K562 (cell line): ENCODE measurements around the gene NRARP. TPM values are rescaled to one million over a fixed set of nuclear protein-coding genes. Genes with fewer than 3 reads are reported as not detected.

Source experiments
- E2F1 ChIP-seq: sonication (generic); formaldehyde crosslinking; IDR thresholded peaks from 2 replicates; pipeline ENCODE4 v1.8.1; 2023; ENCODE audit warnings: mild to moderate bottlenecking, missing genetic modification reagents, moderate library complexity
- E2F5 ChIP-seq: sonication (generic); formaldehyde crosslinking; IDR thresholded peaks from 2 replicates; pipeline ENCODE4 v1.8.0; 2022; ENCODE audit warnings: mild to moderate bottlenecking, missing genetic modification reagents
- GABPA ChIP-seq: fragments of 200-800 bp; sonication (Bioruptor generic); conservative IDR thresholded peaks from 2 replicates; pipeline ENCODE4 v1.6.1; 2016; ENCODE audit warnings: low read depth, missing genetic modification characterization, missing compliant biosample characterization
- RBM15 ChIP-seq: fragments of 200-400 bp; formaldehyde crosslinking; IDR thresholded peaks from 2 replicates; pipeline ENCODE4 v1.6.1; 2018; ENCODE audit warnings: mild to moderate bottlenecking, low read length, moderate library complexity; ENCODE audit not compliant: insufficient read depth
- SRSF9 ChIP-seq: fragments of 200-400 bp; formaldehyde crosslinking; IDR thresholded peaks from 2 replicates; pipeline ENCODE4 v1.6.1; 2017; ENCODE audit warnings: low read depth, low read length, borderline replicate concordance
- THRB ChIP-seq: fragments of 450-650 bp; formaldehyde crosslinking; conservative IDR thresholded peaks from 2 replicates; pipeline ENCODE4 v1.4.0; 2022; ENCODE audit warnings: mild to moderate bottlenecking, missing genetic modification characterization
- ZBTB43 ChIP-seq: sonication (generic); formaldehyde crosslinking; IDR thresholded peaks from 2 replicates; pipeline ENCODE4 v1.8.0; 2023; ENCODE audit warnings: mild to moderate bottlenecking, missing genetic modification reagents
- ZBTB7A ChIP-seq: IDR thresholded peaks from 2 replicates; pipeline ENCODE4 v1.6.1; 2011; ENCODE audit warnings: low read depth, mild to moderate bottlenecking, low read length, moderate library complexity, borderline replicate concordance; ENCODE audit not compliant: control insufficient read depth
- ZNF384 ChIP-seq: IDR thresholded peaks from 2 replicates; pipeline ENCODE4 v1.6.1; 2012; ENCODE audit warnings: low read depth, low read length, improper control_type of control experiment
- ZNF507 ChIP-seq: conservative IDR thresholded peaks from 2 replicates; pipeline ENCODE4 v1.6.1; 2017; ENCODE audit warnings: missing genetic modification characterization, missing compliant biosample characterization
- polyA plus RNA-seq, 8 experiments: library from polyadenylated mRNA; depleted of rRNA in 4 of 8; stranded (reverse) in 5 of 8; unstranded in 3 of 8; fragments of >200 nt; fragmentation: Nextera tagmentation in 2 of 8; fragmentation: Illumina TruSeq in 1 of 8; extraction: Ambion mirVana in 2 of 8; extraction: Trizol in 1 of 8; gene quantifications; 2 replicates each; pipeline versions ENCODE4 v1.2.1 to v1.2.3, GENCODE V29; 2011 to 2014; ENCODE audit warnings: inconsistent platforms in 1 of 8, missing spikeins in 1 of 8
- total RNA-seq, 7 experiments: library from RNA; depleted of rRNA in 6 of 7; stranded (reverse); fragments of >200 nt in 6 of 7; fragmentation: Illumina TruSeq in 2 of 7; extraction: Trizol in 2 of 7; gene quantifications; 2 replicates each; pipeline versions ENCODE4 v1.2.1 to v1.2.3, GENCODE V29; 2011 to 2021; ENCODE audit warnings: low replicate concordance in 1 of 7
- TF ChIP-seq, protein P1 (sequence below): fragments of 200-800 bp; sonication (Bioruptor generic); IDR thresholded peaks from 2 replicates; pipeline ENCODE4 v1.6.1; 2016; ENCODE audit warnings: missing genetic modification characterization, missing compliant biosample characterization
- TF ChIP-seq, protein P2 (sequence below), 3 experiments: fragments of 200-800 bp in 1 of 3; fragments of 250-450 bp in 1 of 3; fragments of 450-650 bp in 1 of 3; sonication (Bioruptor Pico) in 1 of 3; sonication (Bioruptor generic) in 1 of 3; formaldehyde crosslinking in 1 of 3; IDR thresholded peaks; 2 replicates each; pipeline versions ENCODE4 v1.6.1 to v1.8.0; 2016 to 2022; ENCODE audit warnings: mild to moderate bottlenecking in 2 of 3, missing genetic modification characterization in 2 of 3, missing compliant biosample characterization in 1 of 3, moderate library complexity in 1 of 3

The NRARP gene
- total and polyA plus RNA-seq, 9 of the 15 experiments (the other 6 are each of a cell fraction or from before 2014, with no cell fraction given), result 2.0 to 24.5 (median 7.2) TPM; not detected in 2

GRCh38 chr9:137295238-137295811 lies 6.7 kb downstream of the NRARP start (continued):
- TF ChIP-seq RBM15, result no peak
- peak; percentile 38; the same call in 1 of the 2 replicates for TF ChIP-seq GABPA
- TF ChIP-seq ZBTB43 (CRISPR knock-in tag), result no peak
- no peak for TF ChIP-seq ZNF384
- TF ChIP-seq, protein P1, sequence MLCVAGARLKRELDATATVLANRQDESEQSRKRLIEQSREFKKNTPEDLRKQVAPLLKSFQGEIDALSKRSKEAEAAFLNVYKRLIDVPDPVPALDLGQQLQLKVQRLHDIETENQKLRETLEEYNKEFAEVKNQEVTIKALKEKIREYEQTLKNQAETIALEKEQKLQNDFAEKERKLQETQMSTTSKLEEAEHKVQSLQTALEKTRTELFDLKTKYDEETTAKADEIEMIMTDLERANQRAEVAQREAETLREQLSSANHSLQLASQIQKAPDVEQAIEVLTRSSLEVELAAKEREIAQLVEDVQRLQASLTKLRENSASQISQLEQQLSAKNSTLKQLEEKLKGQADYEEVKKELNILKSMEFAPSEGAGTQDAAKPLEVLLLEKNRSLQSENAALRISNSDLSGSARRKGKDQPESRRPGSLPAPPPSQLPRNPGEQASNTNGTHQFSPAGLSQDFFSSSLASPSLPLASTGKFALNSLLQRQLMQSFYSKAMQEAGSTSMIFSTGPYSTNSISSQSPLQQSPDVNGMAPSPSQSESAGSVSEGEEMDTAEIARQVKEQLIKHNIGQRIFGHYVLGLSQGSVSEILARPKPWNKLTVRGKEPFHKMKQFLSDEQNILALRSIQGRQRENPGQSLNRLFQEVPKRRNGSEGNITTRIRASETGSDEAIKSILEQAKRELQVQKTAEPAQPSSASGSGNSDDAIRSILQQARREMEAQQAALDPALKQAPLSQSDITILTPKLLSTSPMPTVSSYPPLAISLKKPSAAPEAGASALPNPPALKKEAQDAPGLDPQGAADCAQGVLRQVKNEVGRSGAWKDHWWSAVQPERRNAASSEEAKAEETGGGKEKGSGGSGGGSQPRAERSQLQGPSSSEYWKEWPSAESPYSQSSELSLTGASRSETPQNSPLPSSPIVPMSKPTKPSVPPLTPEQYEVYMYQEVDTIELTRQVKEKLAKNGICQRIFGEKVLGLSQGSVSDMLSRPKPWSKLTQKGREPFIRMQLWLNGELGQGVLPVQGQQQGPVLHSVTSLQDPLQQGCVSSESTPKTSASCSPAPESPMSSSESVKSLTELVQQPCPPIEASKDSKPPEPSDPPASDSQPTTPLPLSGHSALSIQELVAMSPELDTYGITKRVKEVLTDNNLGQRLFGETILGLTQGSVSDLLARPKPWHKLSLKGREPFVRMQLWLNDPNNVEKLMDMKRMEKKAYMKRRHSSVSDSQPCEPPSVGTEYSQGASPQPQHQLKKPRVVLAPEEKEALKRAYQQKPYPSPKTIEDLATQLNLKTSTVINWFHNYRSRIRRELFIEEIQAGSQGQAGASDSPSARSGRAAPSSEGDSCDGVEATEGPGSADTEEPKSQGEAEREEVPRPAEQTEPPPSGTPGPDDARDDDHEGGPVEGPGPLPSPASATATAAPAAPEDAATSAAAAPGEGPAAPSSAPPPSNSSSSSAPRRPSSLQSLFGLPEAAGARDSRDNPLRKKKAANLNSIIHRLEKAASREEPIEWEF (CRISPR knock-in tag), result no peak
- TF ChIP-seq SRSF9, result no peak
- TF ChIP-seq, protein P2, sequence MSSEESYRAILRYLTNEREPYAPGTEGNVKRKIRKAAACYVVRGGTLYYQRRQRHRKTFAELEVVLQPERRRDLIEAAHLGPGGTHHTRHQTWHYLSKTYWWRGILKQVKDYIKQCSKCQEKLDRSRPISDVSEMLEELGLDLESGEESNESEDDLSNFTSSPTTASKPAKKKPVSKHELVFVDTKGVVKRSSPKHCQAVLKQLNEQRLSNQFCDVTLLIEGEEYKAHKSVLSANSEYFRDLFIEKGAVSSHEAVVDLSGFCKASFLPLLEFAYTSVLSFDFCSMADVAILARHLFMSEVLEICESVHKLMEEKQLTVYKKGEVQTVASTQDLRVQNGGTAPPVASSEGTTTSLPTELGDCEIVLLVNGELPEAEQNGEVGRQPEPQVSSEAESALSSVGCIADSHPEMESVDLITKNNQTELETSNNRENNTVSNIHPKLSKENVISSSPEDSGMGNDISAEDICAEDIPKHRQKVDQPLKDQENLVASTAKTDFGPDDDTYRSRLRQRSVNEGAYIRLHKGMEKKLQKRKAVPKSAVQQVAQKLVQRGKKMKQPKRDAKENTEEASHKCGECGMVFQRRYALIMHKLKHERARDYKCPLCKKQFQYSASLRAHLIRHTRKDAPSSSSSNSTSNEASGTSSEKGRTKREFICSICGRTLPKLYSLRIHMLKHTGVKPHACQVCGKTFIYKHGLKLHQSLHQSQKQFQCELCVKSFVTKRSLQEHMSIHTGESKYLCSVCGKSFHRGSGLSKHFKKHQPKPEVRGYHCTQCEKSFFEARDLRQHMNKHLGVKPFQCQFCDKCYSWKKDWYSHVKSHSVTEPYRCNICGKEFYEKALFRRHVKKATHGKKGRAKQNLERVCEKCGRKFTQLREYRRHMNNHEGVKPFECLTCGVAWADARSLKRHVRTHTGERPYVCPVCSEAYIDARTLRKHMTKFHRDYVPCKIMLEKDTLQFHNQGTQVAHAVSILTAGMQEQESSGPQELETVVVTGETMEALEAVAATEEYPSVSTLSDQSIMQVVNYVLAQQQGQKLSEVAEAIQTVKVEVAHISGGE (CRISPR knock-in tag; IDR thresholded peaks at IDR 0.05), result peak in 1 of 3 experiments; percentile 37; a peak in 1 of 6 replicates
- TF ChIP-seq ZNF507, result no peak
- TF ChIP-seq E2F1 (CRISPR knock-in tag), result no peak
- TF ChIP-seq ZBTB7A, result peak; percentile 99
- TF ChIP-seq E2F5 (CRISPR knock-in tag), result no peak
- no peak for TF ChIP-seq THRB (CRISPR knock-in tag)
